ENCODE results near the gene CCDC197. TPM values are rescaled to one million over a fixed set of nuclear protein-coding genes. Genes with fewer than 3 reads are reported as not detected.

Gene CCDC197
- total RNA-seq, 1 experiment from 2014 or later, result not detected

- H3K9me3 Mint-ChIP-seq, result no peaks in the 10 kb centered on the region
- no peaks in the 10 kb centered on the region for H3K27me3 Mint-ChIP-seq (ENCODE audit: low read depth)
- H3K27ac Mint-ChIP-seq, result no peak overlapping the region
- no peak for DNase-seq (ENCODE audit: low spot score)
- H3K4me1 Mint-ChIP-seq, result no peaks in the 10 kb centered on the region
- TF ChIP-seq EMX1 (CRISPR knock-in tag; IDR thresholded peaks at IDR 0.05) (no peak), ARID4B (CRISPR knock-in tag; IDR thresholded peaks at IDR 0.05; ENCODE audit: borderline replicate concordance) (no peak), JAZF1 (CRISPR knock-in tag; IDR thresholded peaks at IDR 0.05) (no peak), SP1 (CRISPR knock-in tag; conservative IDR thresholded peaks at IDR 0.05) (no peak), ZNF512 (CRISPR knock-in tag; IDR thresholded peaks at IDR 0.05; ENCODE audit: borderline replicate concordance) (no peak), CREB1 (CRISPR knock-in tag; IDR thresholded peaks at IDR 0.05) (no peak)
- ChIA-PET POLR2A (no interaction called here), CTCF (interaction anchor here (1.5 to 4.9 kb wide), 2 partner anchors 70 to 122 kb away, joined by 5 to 27 read pairs; no protein-coding TSS in a partner anchor)
- H3K4me3 Mint-ChIP-seq, result no peak overlapping the region
- ATAC-seq, result no peak
- no peaks in the 10 kb centered on the region for H3K36me3 Mint-ChIP-seq
Observed at GRCh38 chr14:94009767-94010166, 12.7 kb downstream of the CCDC197 start.

- Mint-ChIP-seq H3K4me1 (no peaks in the 10 kb centered on the region), H3K27me3 (ENCODE audit: low read depth) (no peaks in the 10 kb centered on the region), H3K36me3 (no peaks in the 10 kb centered on the region), H3K4me3 (no peak overlapping the region), H3K9me3 (no peaks in the 10 kb centered on the region), H3K27ac (no peak overlapping the region)
- ChIA-PET POLR2A (no interaction called here), CTCF (interaction anchor here (1.4 to 4.9 kb wide), 2 partner anchors 26 to 71 kb away, joined by 6 to 27 read pairs; no protein-coding TSS in a partner anchor)
- DNase-seq (ENCODE audit: low spot score) (no peak), ATAC-seq (no peak)
- no peak for TF ChIP-seq ZNF532 (CRISPR knock-in tag; IDR thresholded peaks at IDR 0.05; ENCODE audit: borderline replicate concordance)
- no peak for TF ChIP-seq ZBTB43 (CRISPR knock-in tag; IDR thresholded peaks at IDR 0.05)
- TF ChIP-seq SOX15 (CRISPR knock-in tag; IDR thresholded peaks at IDR 0.05), result no peak
- no peak for TF ChIP-seq SMAD4 (CRISPR knock-in tag; IDR thresholded peaks at IDR 0.05)
- TF ChIP-seq MXD4 (CRISPR knock-in tag; IDR thresholded peaks at IDR 0.05; ENCODE audit: borderline replicate concordance), result no peak
- no peak for TF ChIP-seq ATF1 (CRISPR knock-in tag; IDR thresholded peaks at IDR 0.05)
- TF ChIP-seq CDX4 (CRISPR knock-in tag; IDR thresholded peaks at IDR 0.05; ENCODE audit: borderline replicate concordance), result no peak
- no peak for TF ChIP-seq STAT6 (CRISPR knock-in tag; conservative IDR thresholded peaks at IDR 0.05; ENCODE audit: low read depth)
- no peak for TF ChIP-seq ZNF219 (CRISPR knock-in tag; IDR thresholded peaks at IDR 0.05; ENCODE audit: borderline replicate concordance)
- TF ChIP-seq CREM (CRISPR knock-in tag; IDR thresholded peaks at IDR 0.05), result no peak
- TF ChIP-seq FOXK1 (CRISPR knock-in tag; IDR thresholded peaks at IDR 0.05), result no peak
- TF ChIP-seq PREB (CRISPR knock-in tag; IDR thresholded peaks at IDR 0.05; ENCODE audit: borderline replicate concordance), result no peak
- no peak for TF ChIP-seq TCF7 (CRISPR knock-in tag; IDR thresholded peaks at IDR 0.05; ENCODE audit: low read depth)
Observed at GRCh38 chr14:94010625-94011024, 13.5 kb downstream of the CCDC197 start.

Data from WTC11 (cell line).